ENCODE data around the gene ADTRP.

- TF ChIP-seq CTCF (IDR thresholded peaks at IDR 0.05; ENCODE audit: insufficient read depth, low read depth, low read length): no peak
- no peak for TF ChIP-seq EZH2 (IDR thresholded peaks at IDR 0.05; ENCODE audit: insufficient read depth, low read length)
Observed at GRCh38 chr6:11668455-11668854, 110.1 kb downstream of the ADTRP start.

Data from astrocyte (in vitro differentiated cells and primary cell).